ENCODE results near the gene CEP192. TPM values are rescaled to one million over a fixed set of nuclear protein-coding genes. Genes with fewer than 3 reads are reported as not detected.

CEP192 gene
- total RNA-seq, 1 donor from 2014 or later, result 37.5 TPM

GRCh38 chr18:13108330-13108729 is 117.2 kb downstream of the CEP192 start:
- no peak overlapping the region for H3K4me3 Mint-ChIP-seq
- H3K4me1 Mint-ChIP-seq (ENCODE audit: unreplicated experiment), result no peaks in the 10 kb centered on the region
- no peak for DNase-seq (ENCODE audit: extremely low spot score, unreplicated experiment)
- no peak for TF ChIP-seq CTCF (conservative IDR thresholded peaks at IDR 0.05)
- H3K27ac Mint-ChIP-seq, result no peak overlapping the region
- H3K36me3 Mint-ChIP-seq, result peaks cover 50% of the 10 kb centered on the region
- no peaks in the 10 kb centered on the region for H3K27me3 Mint-ChIP-seq
- no peaks in the 10 kb centered on the region for H3K9me3 Mint-ChIP-seq

GRCh38 chr18:13110559-13110958 is 119.4 kb downstream of the CEP192 start:
- peaks cover 46% of the 10 kb centered on the region for H3K36me3 Mint-ChIP-seq
- no peaks in the 10 kb centered on the region for H3K9me3 Mint-ChIP-seq
- no peak overlapping the region for H3K27ac Mint-ChIP-seq
- no peak for DNase-seq (ENCODE audit: extremely low spot score, unreplicated experiment)
- no peak overlapping the region for H3K4me3 Mint-ChIP-seq
- no peaks in the 10 kb centered on the region for H3K4me1 Mint-ChIP-seq (ENCODE audit: unreplicated experiment)
- TF ChIP-seq CTCF (conservative IDR thresholded peaks at IDR 0.05), result no peak
- H3K27me3 Mint-ChIP-seq, result no peaks in the 10 kb centered on the region

- peak; percentile 72 for DNase-seq (ENCODE audit: extremely low spot score, unreplicated experiment)
- TF ChIP-seq CTCF (conservative IDR thresholded peaks at IDR 0.05), result peak; percentile 71
- Mint-ChIP-seq H3K4me1 (ENCODE audit: unreplicated experiment) (no peaks in the 10 kb centered on the region), H3K36me3 (peaks cover 24% of the 10 kb centered on the region), H3K4me3 (no peak overlapping the region), H3K27ac (no peak overlapping the region), H3K9me3 (no peaks in the 10 kb centered on the region), H3K27me3 (no peaks in the 10 kb centered on the region)
These were observed 121.8 kb downstream of the CEP192 start for GRCh38 chr18:13112982-13113381.

GRCh38 chr18:13120255-13120654 is 129.1 kb downstream of the CEP192 start:
- H3K36me3 Mint-ChIP-seq, result peaks cover 19% of the 10 kb centered on the region
- no peaks in the 10 kb centered on the region for H3K9me3 Mint-ChIP-seq
- no peak for TF ChIP-seq CTCF (conservative IDR thresholded peaks at IDR 0.05)
- DNase-seq (ENCODE audit: extremely low spot score, unreplicated experiment), result no peak
- H3K4me1 Mint-ChIP-seq (ENCODE audit: unreplicated experiment), result peaks cover 3% of the 10 kb centered on the region
- H3K27me3 Mint-ChIP-seq, result no peaks in the 10 kb centered on the region
- H3K27ac Mint-ChIP-seq, result no peak overlapping the region
- no peak overlapping the region for H3K4me3 Mint-ChIP-seq

GRCh38 chr18:13120983-13121441 is 129.8 kb downstream of the CEP192 start:
- Mint-ChIP-seq H3K9me3 (no peaks in the 10 kb centered on the region), H3K36me3 (peaks cover 14% of the 10 kb centered on the region), H3K4me3 (no peak overlapping the region), H3K27ac (no peak overlapping the region), H3K27me3 (no peaks in the 10 kb centered on the region), H3K4me1 (ENCODE audit: unreplicated experiment) (peaks cover 3% of the 10 kb centered on the region)
- no peak for TF ChIP-seq CTCF (conservative IDR thresholded peaks at IDR 0.05)
- DNase-seq (ENCODE audit: extremely low spot score, unreplicated experiment), result no peak

GRCh38 chr18:13124411-13124810 is 133.2 kb downstream of the CEP192 start:
- Mint-ChIP-seq H3K4me3 (no peak overlapping the region), H3K9me3 (no peaks in the 10 kb centered on the region), H3K27me3 (no peaks in the 10 kb centered on the region), H3K36me3 (peaks cover 8% of the 10 kb centered on the region), H3K4me1 (ENCODE audit: unreplicated experiment) (peaks cover 3% of the 10 kb centered on the region), H3K27ac (no peak overlapping the region)
- TF ChIP-seq CTCF (conservative IDR thresholded peaks at IDR 0.05), result no peak
- DNase-seq (ENCODE audit: extremely low spot score, unreplicated experiment), result no peak
